Hepatocyte (in vitro differentiated cells): Measurements from ENCODE around the gene RGS6. TPM values are rescaled to one million over a fixed set of nuclear protein-coding genes. Genes with fewer than 3 reads are reported as not detected.

Experiments used
- DNase-seq: peaks from one replicate; pipeline ENCODE4 v3.0.0-alpha.2; 2016; ENCODE audit warnings: low spot score
- H2AFZ ChIP-seq: fragments of 200-600 bp; sonication (generic); 2 replicates; pipeline ENCODE4 v1.6.0; 2016; ENCODE audit warnings: antibody characterized with exemption, mild to moderate bottlenecking
- H3K27ac ChIP-seq: fragments of 200-600 bp; sonication (generic); 2 replicates; pipeline ENCODE4 v1.5.1; 2016; ENCODE audit warnings: mild to moderate bottlenecking
- H3K27me3 ChIP-seq: fragments of 200-600 bp; sonication (generic); 2 replicates; pipeline ENCODE4 v1.6.1; 2016
- H3K36me3 ChIP-seq: fragments of 200-600 bp; sonication (generic); replicated peaks from 2 replicates; pipeline ENCODE4 v1.5.1; 2016; ENCODE audit warnings: low read depth; ENCODE audit not compliant: insufficient read depth
- H3K4me1 ChIP-seq: fragments of 200-600 bp; sonication (generic); 2 replicates; pipeline ENCODE4 v1.5.1; 2016; ENCODE audit warnings: mild to moderate bottlenecking, moderate library complexity; ENCODE audit not compliant: insufficient read depth
- H3K4me2 ChIP-seq: fragments of 200-600 bp; sonication (generic); 2 replicates; pipeline ENCODE4 v1.6.0; 2016
- H3K4me3 ChIP-seq: fragments of 200-600 bp; sonication (generic); 2 replicates; pipeline ENCODE4 v1.5.1; 2016; ENCODE audit warnings: mild to moderate bottlenecking
- H3K79me2 ChIP-seq: fragments of 200-600 bp; sonication (generic); 2 replicates; pipeline ENCODE4 v1.6.0; 2017; ENCODE audit warnings: mild to moderate bottlenecking
- H3K9me2 ChIP-seq: fragments of 200-600 bp; sonication (generic); replicated peaks from 2 replicates; pipeline ENCODE4 v1.6.0; 2017; ENCODE audit warnings: mild to moderate bottlenecking; ENCODE audit not compliant: insufficient read depth
- H3K9me3 ChIP-seq: fragments of 200-600 bp; sonication (generic); 2 replicates; pipeline ENCODE4 v1.5.1; 2016; ENCODE audit warnings: low read depth, mild to moderate bottlenecking
- H4K20me1 ChIP-seq: fragments of 200-600 bp; sonication (generic); 2 replicates; pipeline ENCODE4 v1.6.0; 2016; ENCODE audit warnings: mild to moderate bottlenecking; ENCODE audit not compliant: insufficient read depth, poor library complexity, severe bottlenecking
- EZH2 ChIP-seq: fragments of 200-600 bp; sonication (generic); IDR thresholded peaks from 2 replicates; pipeline ENCODE4 v1.6.1; 2016; ENCODE audit warnings: antibody characterized with exemption, mild to moderate bottlenecking, borderline replicate concordance
- EZH2phosphoT487 ChIP-seq: fragments of 200-600 bp; sonication (generic); IDR thresholded peaks from one replicate; pipeline ENCODE4 v1.6.1; 2018; ENCODE audit warnings: antibody characterized with exemption, mild to moderate bottlenecking, low read depth, moderate library complexity; ENCODE audit not compliant: unreplicated experiment, severe bottlenecking
- WGBS: methylation state at CpG from one replicate; pipeline ENCODE4 v1.1.6; 2016; ENCODE audit warnings: low lambda C conversion rate; ENCODE audit errors: missing lambda C conversion rate; 5-methylcytosine and 5-hydroxymethylcytosine counted together
- polyA plus RNA-seq: library from polyadenylated mRNA; unstranded; fragments of >200 nt; fragmentation: Nextera tagmentation; extraction: Ambion mirVana; gene quantifications from 2 replicates; pipeline ENCODE4 v1.2.1, GENCODE V29; 2016
- total RNA-seq: library from RNA; depleted of rRNA; stranded (reverse); fragments of >200 nt; gene quantifications from 2 replicates; pipeline ENCODE4 v1.2.3, GENCODE V29; 2014
- TF ChIP-seq, protein P1 (sequence below): fragments of 200-600 bp; sonication (generic); IDR thresholded peaks from 2 replicates; pipeline ENCODE4 v1.5.1; 2016; ENCODE audit warnings: antibody characterized with exemption, mild to moderate bottlenecking; ENCODE audit not compliant: poor library complexity

RGS6 gene
- total and polyA plus RNA-seq, 2 experiments from 2014 or later = 0.25 to 0.87 TPM

DNA sequence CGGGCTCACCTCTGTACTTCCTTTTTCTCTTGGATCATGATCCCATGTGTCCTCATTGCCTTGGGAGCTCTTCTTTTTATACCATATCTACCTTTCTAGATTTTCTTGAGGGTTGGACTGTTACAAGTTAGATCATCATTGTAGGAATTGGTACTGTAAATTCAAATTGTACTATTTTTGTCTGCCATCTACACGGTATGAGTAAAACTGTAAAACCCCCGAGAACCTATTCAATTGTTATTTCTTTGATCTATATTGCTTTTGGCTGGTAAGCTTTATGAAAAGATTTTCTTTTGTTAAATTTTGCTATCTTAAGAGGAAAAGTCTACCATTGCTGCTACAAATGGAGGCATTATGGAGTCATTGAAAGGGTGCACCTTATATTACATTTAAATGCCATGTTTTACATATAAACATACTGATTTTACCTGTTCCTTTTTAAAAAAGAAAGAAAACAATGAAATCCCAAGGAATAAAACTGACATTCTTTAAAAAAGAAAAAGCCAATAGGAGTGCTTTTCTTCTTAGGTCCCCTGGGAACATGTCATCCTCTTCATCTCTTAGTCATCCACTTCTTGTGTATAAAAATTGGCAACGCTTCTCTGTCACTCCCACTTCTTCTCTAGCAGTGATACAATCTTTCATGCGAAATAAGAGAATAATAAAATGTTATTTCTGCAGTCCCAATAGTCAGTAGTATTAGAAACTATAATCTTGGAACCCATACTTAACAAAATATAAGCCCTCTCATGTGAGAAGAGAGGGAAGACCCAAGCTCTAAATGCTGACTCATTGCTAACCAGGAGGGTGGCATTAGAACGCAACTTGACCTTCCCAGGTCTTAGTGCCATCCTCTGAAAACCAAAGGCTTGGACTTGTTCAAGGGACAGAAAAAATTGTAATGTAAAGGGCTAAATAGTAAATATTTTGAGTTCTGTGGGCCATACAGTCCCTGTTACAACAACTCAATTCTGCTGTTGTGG is 20.4 kb downstream of the RGS6 start:
- WGBS = 91% methylated on average over 6 of the region's 6 CpGs
- no peaks in the 10 kb centered on the region for H3K9me3 ChIP-seq
- DNase-seq = no peak
- no peak overlapping the region for H3K4me2 ChIP-seq
- no peak for TF ChIP-seq EZH2
- TF ChIP-seq EZH2phosphoT487 = no peak
- TF ChIP-seq, protein P1, sequence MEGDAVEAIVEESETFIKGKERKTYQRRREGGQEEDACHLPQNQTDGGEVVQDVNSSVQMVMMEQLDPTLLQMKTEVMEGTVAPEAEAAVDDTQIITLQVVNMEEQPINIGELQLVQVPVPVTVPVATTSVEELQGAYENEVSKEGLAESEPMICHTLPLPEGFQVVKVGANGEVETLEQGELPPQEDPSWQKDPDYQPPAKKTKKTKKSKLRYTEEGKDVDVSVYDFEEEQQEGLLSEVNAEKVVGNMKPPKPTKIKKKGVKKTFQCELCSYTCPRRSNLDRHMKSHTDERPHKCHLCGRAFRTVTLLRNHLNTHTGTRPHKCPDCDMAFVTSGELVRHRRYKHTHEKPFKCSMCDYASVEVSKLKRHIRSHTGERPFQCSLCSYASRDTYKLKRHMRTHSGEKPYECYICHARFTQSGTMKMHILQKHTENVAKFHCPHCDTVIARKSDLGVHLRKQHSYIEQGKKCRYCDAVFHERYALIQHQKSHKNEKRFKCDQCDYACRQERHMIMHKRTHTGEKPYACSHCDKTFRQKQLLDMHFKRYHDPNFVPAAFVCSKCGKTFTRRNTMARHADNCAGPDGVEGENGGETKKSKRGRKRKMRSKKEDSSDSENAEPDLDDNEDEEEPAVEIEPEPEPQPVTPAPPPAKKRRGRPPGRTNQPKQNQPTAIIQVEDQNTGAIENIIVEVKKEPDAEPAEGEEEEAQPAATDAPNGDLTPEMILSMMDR = no peak
- no peak overlapping the region for H3K4me3 ChIP-seq
- no peaks in the 10 kb centered on the region for H3K36me3 ChIP-seq
- no peaks in the 10 kb centered on the region for H3K9me2 ChIP-seq
- H4K20me1 ChIP-seq = no peaks in the 10 kb centered on the region
- H3K27me3 ChIP-seq = peaks cover 4% of the 10 kb centered on the region
- H3K79me2 ChIP-seq = no peaks in the 10 kb centered on the region
- no peak overlapping the region for H3K27ac ChIP-seq
- no peak overlapping the region for H2AFZ ChIP-seq
- no peaks in the 10 kb centered on the region for H3K4me1 ChIP-seq

DNA sequence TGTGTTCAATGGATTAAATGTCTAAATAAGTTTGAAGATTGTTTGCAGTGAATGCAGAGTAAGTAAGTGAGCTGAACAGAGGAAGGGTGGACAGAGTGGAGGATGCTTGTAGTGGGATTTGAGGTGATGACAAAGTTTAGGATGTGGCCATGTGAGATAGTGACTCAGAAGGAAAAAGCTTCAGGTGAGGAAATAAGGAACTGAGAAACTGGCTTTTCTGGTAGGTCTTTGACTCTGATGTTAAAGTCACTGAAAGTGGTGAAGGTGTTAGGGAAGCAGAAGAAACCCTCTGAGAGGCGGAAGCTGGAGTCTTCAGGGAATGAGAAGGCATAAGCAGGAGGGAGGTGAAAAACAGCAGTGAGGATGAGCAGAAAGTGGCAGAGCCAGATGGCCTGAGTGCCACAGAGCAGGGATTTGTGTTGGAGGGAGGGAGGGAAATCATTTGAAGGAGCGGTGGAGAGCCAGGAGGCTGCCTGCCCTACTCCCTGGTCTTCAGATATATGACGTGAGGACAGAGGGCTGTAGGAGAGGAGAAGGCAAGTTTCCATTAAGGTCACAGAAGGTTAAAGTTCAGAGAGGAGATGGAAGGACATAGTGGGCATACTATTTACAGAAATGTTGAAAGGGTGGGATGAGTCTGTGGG is 24.8 kb downstream of the RGS6 start:
- no peaks in the 10 kb centered on the region for H3K79me2 ChIP-seq
- no peak overlapping the region for H2AFZ ChIP-seq
- H3K4me1 ChIP-seq = peaks cover 4% of the 10 kb centered on the region
- H3K27me3 ChIP-seq = peaks cover 4% of the 10 kb centered on the region
- H3K4me3 ChIP-seq = no peak overlapping the region
- H3K9me2 ChIP-seq = no peaks in the 10 kb centered on the region
- no peak overlapping the region for H3K27ac ChIP-seq
- H3K4me2 ChIP-seq = no peak overlapping the region
- DNase-seq = no peak
- WGBS = 61% methylated on average over 3 of the region's 3 CpGs
- H4K20me1 ChIP-seq = no peaks in the 10 kb centered on the region
- H3K9me3 ChIP-seq = no peaks in the 10 kb centered on the region
- no peaks in the 10 kb centered on the region for H3K36me3 ChIP-seq
- TF ChIP-seq, protein P1 = no peak
- TF ChIP-seq EZH2 = no peak
- no peak for TF ChIP-seq EZH2phosphoT487

DNA sequence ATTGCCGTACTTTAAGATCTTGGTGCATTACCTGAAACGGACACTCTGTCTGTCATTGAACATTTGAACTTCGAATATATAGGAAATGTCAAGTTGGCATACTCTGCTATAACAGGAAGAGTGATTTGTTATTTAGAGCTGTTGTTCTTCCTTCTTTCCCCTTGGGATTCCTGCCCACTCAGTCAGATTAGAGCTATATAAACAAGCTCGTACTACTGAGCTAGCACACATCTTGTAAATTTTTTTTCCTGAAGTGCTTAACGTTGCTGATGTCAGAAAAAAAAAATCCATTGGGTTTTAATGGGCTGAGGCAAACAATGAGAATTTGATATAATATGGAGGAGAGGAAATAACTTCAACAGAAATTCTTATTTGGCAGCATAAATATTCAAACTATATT is 26.8 kb downstream of the RGS6 start:
- H3K9me3 ChIP-seq = no peaks in the 10 kb centered on the region

More for the DNA sequence above, 26.8 kb downstream of the RGS6 start:
- Histone ChIP-seq H3K27ac (no peak overlapping the region), H3K4me1 (peaks cover 4% of the 10 kb centered on the region), H2AFZ (no peak overlapping the region), H3K79me2 (no peaks in the 10 kb centered on the region), H3K4me2 (no peak overlapping the region), H3K27me3 (peaks cover 4% of the 10 kb centered on the region), H3K4me3 (no peak overlapping the region), H3K36me3 (no peaks in the 10 kb centered on the region), H4K20me1 (no peaks in the 10 kb centered on the region), H3K9me2 (no peaks in the 10 kb centered on the region)
- peak; percentile 10 for DNase-seq
- TF ChIP-seq EZH2phosphoT487 (no peak), EZH2 (no peak)
- TF ChIP-seq, protein P1 = no peak
- WGBS = 53% methylated on average over 5 of the region's 5 CpGs
